ENCODE measurements around the gene ABCC3.

DNA sequence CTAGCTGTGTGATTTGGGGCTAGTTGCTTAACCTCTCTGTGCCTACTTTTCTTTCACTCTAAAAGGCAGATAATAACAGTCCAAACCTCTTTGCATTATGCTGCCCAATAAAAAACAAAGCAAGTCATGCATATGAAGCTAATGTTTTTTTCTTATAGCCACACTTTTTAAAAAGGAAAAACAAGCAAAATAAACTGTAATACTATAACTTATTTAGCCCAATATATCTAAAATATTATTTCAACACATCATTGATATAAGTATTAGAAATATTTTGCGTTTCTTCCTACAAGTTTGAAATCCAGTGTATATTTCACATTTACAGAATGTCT is 50.6 kb downstream of the ABCC3 start:
- TF ChIP-seq, protein P1, sequence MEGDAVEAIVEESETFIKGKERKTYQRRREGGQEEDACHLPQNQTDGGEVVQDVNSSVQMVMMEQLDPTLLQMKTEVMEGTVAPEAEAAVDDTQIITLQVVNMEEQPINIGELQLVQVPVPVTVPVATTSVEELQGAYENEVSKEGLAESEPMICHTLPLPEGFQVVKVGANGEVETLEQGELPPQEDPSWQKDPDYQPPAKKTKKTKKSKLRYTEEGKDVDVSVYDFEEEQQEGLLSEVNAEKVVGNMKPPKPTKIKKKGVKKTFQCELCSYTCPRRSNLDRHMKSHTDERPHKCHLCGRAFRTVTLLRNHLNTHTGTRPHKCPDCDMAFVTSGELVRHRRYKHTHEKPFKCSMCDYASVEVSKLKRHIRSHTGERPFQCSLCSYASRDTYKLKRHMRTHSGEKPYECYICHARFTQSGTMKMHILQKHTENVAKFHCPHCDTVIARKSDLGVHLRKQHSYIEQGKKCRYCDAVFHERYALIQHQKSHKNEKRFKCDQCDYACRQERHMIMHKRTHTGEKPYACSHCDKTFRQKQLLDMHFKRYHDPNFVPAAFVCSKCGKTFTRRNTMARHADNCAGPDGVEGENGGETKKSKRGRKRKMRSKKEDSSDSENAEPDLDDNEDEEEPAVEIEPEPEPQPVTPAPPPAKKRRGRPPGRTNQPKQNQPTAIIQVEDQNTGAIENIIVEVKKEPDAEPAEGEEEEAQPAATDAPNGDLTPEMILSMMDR (IDR thresholded peaks at IDR 0.05; ENCODE audit: extremely low read depth in 1 of 2, insufficient read depth in 1 of 2, low read depth in 1 of 2, low read length in 2 of 2): no peak
- TF ChIP-seq POLR2AphosphoS5 (IDR thresholded peaks at IDR 0.05; ENCODE audit: insufficient read depth, low read depth, low read length) (no peak), EZH2 (IDR thresholded peaks at IDR 0.05; ENCODE audit: borderline replicate concordance, low read depth, low read length, severe bottlenecking) (no peak)

Measured in endothelial cell of umbilical vein (primary cell).